Endothelial cell of umbilical vein (primary cell): ENCODE measurements around the gene CCDC124.

Source experiments
- CTCF ChIP-seq, 2 donors: IDR thresholded peaks; 1 replicate in 1 of 2; 2 replicates in 1 of 2; pipeline ENCODE4 v1.5.1; 2011; ENCODE audit warnings: low read length in 2 of 2, mild to moderate bottlenecking in 2 of 2, moderate library complexity in 2 of 2, control low read depth in 1 of 2, inconsistent platforms in 1 of 2, low read depth in 1 of 2; ENCODE audit not compliant: insufficient read depth in 1 of 2; ENCODE audit errors: extremely low read depth in 1 of 2
- EZH2 ChIP-seq: IDR thresholded peaks from 2 replicates; pipeline ENCODE4 v1.6.1; 2012; ENCODE audit warnings: borderline replicate concordance, low read depth, mild to moderate bottlenecking, moderate library complexity, low read length, inconsistent platforms; ENCODE audit not compliant: severe bottlenecking
- FOS ChIP-seq: IDR thresholded peaks from 2 replicates; pipeline ENCODE4 v1.6.1; 2011; ENCODE audit warnings: mild to moderate bottlenecking, low read length, moderate library complexity, borderline replicate concordance; ENCODE audit not compliant: insufficient read depth
- GATA2 ChIP-seq: IDR thresholded peaks from 2 replicates; pipeline ENCODE4 v1.7.0; 2011; ENCODE audit warnings: low read depth, mild to moderate bottlenecking, moderate library complexity, mixed read lengths, low read length; ENCODE audit not compliant: insufficient read length, insufficient read depth
- JUN ChIP-seq: IDR thresholded peaks from 2 replicates; pipeline ENCODE4 v1.6.1; 2011; ENCODE audit warnings: borderline replicate concordance, low read depth; ENCODE audit not compliant: insufficient read length, insufficient read depth
- MAX ChIP-seq: IDR thresholded peaks from 2 replicates; pipeline ENCODE4 v1.6.1; 2011; ENCODE audit not compliant: insufficient read depth, insufficient read length
- MYC ChIP-seq: IDR thresholded peaks from one replicate; pipeline ENCODE4 v1.6.1; 2011; ENCODE audit warnings: mild to moderate bottlenecking, low read depth, low read length
- POLR2A ChIP-seq: IDR thresholded peaks from 2 replicates; pipeline ENCODE4 v1.6.1; 2012; ENCODE audit warnings: low read depth, mild to moderate bottlenecking, control low read depth, low read length
- POLR2AphosphoS5 ChIP-seq: IDR thresholded peaks from 2 replicates; pipeline ENCODE4 v1.6.1; 2012; ENCODE audit warnings: low read depth, mild to moderate bottlenecking, control low read depth, low read length, moderate library complexity; ENCODE audit not compliant: insufficient read depth

GRCh38 chr19:17926044-17926443 is 6.8 kb upstream of the CCDC124 start:
- no peak for TF ChIP-seq CTCF (IDR thresholded peaks at IDR 0.05; ENCODE audit: extremely low read depth in 1 of 2, insufficient read depth in 1 of 2, low read depth in 1 of 2, low read length in 2 of 2)
- TF ChIP-seq POLR2A, result no peak
- no peak for TF ChIP-seq POLR2AphosphoS5
- TF ChIP-seq EZH2, result no peak
- no peak for TF ChIP-seq GATA2
- TF ChIP-seq MAX, result no peak
- TF ChIP-seq MYC, result no peak
- TF ChIP-seq JUN, result no peak
- TF ChIP-seq FOS, result no peak
